ENCODE data around the gene TUG1.

TUG1 gene

GRCh38 chr22:30947816-30948454 lies 21.1 kb upstream of the TUG1 start:
- no peak for DNase-seq (ENCODE audit: low spot score)

- DNase-seq (ENCODE audit: low spot score): no peak
These were observed 20.1 kb upstream of the TUG1 start for GRCh38 chr22:30948930-30949342.

- DNase-seq (ENCODE audit: low spot score): no peak
These were observed 19.0 kb upstream of the TUG1 start for GRCh38 chr22:30949934-30950660.

- DNase-seq (ENCODE audit: low spot score): no peak
These were observed 15.9 kb upstream of the TUG1 start for GRCh38 chr22:30953206-30953605.

- DNase-seq (ENCODE audit: low spot score): no peak
These were observed 13.9 kb upstream of the TUG1 start for GRCh38 chr22:30955153-30955552.

GRCh38 chr22:30964858-30965257 lies 4.2 kb upstream of the TUG1 start:
- DNase-seq (ENCODE audit: low spot score): no peak

GRCh38 chr22:30968015-30968923 lies 796 bp upstream of the TUG1 start, which contains the start of gene MORC2:
Gene MORC2 (minus strand): TSS chr22:30968774. CDS start chr22:30967889, 885 bp downstream.
- DNase-seq (ENCODE audit: low spot score): peak; percentile 58

GRCh38 chr22:30969532-30970355 lies 679 bp downstream of the TUG1 start:
- peak; percentile 36 for DNase-seq (ENCODE audit: low spot score)

- DNase-seq (ENCODE audit: low spot score): no peak
These were observed 1.3 kb downstream of the TUG1 start for GRCh38 chr22:30970356-30970746.

- no peak for DNase-seq (ENCODE audit: low spot score)
These were observed 9.4 kb downstream of the TUG1 start for GRCh38 chr22:30978304-30978962.

GRCh38 chr22:30979932-30980331 lies 10.9 kb downstream of the TUG1 start:
- DNase-seq (ENCODE audit: low spot score): no peak

- DNase-seq (ENCODE audit: low spot score): no peak
These were observed 13.4 kb downstream of the TUG1 start for GRCh38 chr22:30982512-30982911.

- no peak for DNase-seq (ENCODE audit: low spot score)
These were observed 15.3 kb downstream of the TUG1 start for GRCh38 chr22:30984317-30984716.

GRCh38 chr22:30985561-30986208 lies 16.6 kb downstream of the TUG1 start:
- DNase-seq (ENCODE audit: low spot score): no peak

GRCh38 chr22:30989474-30989873 lies 20.4 kb downstream of the TUG1 start:
- DNase-seq (ENCODE audit: low spot score): no peak

GRCh38 chr22:30990690-30991089 lies 21.6 kb downstream of the TUG1 start:
- DNase-seq (ENCODE audit: low spot score): no peak

GRCh38 chr22:30992565-30992964 lies 23.5 kb downstream of the TUG1 start:
- DNase-seq (ENCODE audit: low spot score): no peak

- DNase-seq (ENCODE audit: low spot score): no peak
These were observed 25.9 kb downstream of the TUG1 start for GRCh38 chr22:30994960-30995359.

GRCh38 chr22:30996462-30996861 lies 27.4 kb downstream of the TUG1 start:
- no peak for DNase-seq (ENCODE audit: low spot score)

- DNase-seq (ENCODE audit: low spot score): no peak
These were observed 29.3 kb downstream of the TUG1 start for GRCh38 chr22:30998329-30998728.
